Heart left ventricle (tissue), 13 donors: Measurements from ENCODE around the gene YY1AP1.
"Not testable (repeated sequence)": the region's sequence is repeated elsewhere in the genome, so short reads cannot be mapped to it uniquely, and the experiment has no call there.

ENCODE experiments used
- POLR2A ChIP-seq, 2 donors: fragments of 450-650 bp; IDR thresholded peaks; one replicate each; pipeline ENCODE4 v1.6.1; 2017; ENCODE audit warnings: antibody characterized with exemption in 2 of 2, mild to moderate bottlenecking in 2 of 2, moderate library complexity in 2 of 2
- TF ChIP-seq, protein P1 (sequence below), 12 donors: fragments of 200-600 bp; sonication (generic) in 4 of 12; IDR thresholded peaks; one replicate each; pipeline versions ENCODE4 v1.5.0 to v1.8.0; 2018 to 2022; ENCODE audit warnings: antibody characterized with exemption in 12 of 12, mild to moderate bottlenecking in 5 of 12
- donor health status: ischemic (EF 13 %, LVEDD 7.1; RV severe dilation, severe dysfunction).
- donor health status: DM: no; HTN: yes; CAD: no.
- donor health status: DM: no; HTN: no; CAD: no.
- donor health status: ischemic (EF 25% LVEDD 6.9; RV normal size, moderate dysfunction).
- donor health status: ischemic (EF 25% LVEDD 5.7; RV mildly dilated, moderate dysfunction).
- donor health status: ischemic (EF 35%, LVEDD 5.7; RV mildly dilated, moderate dysfunction).
- donor health status: nonischemic (EF 11% LVEDD 7.7; RV severe dilation, severe dysfunction).
- donor health status: DM: yes; HTN: yes; CAD: no.
- donor health status: PGD.
- donor health status: ischemic (EF 29% LVEDD 5.4; RV normal size, mild dysfunction).
- donor health status: nonischemic (EF 23%, LVEDD 6.1; RV moderate dilation, normal function).

DNA sequence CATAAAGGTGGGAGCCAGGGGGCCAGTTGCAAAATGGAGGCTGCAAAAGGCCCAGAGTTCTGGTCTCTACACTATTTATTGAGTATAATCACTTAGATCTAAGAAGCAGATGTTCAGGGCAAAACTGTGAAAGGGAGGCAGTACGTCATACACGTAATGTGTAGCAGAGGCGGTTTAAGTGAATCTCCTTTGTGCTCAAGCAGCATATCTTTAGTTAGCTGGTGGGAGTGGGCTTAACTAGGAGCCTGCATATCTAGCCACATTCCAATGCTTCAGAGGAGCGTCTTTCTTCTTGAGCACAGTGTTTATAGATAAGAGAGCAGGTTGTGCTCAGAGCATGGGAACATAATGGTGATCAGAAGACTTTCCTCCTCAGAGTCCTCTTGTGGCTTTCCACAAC lies 10.5 kb upstream of the YY1AP1 start:
- TF ChIP-seq, protein P1, sequence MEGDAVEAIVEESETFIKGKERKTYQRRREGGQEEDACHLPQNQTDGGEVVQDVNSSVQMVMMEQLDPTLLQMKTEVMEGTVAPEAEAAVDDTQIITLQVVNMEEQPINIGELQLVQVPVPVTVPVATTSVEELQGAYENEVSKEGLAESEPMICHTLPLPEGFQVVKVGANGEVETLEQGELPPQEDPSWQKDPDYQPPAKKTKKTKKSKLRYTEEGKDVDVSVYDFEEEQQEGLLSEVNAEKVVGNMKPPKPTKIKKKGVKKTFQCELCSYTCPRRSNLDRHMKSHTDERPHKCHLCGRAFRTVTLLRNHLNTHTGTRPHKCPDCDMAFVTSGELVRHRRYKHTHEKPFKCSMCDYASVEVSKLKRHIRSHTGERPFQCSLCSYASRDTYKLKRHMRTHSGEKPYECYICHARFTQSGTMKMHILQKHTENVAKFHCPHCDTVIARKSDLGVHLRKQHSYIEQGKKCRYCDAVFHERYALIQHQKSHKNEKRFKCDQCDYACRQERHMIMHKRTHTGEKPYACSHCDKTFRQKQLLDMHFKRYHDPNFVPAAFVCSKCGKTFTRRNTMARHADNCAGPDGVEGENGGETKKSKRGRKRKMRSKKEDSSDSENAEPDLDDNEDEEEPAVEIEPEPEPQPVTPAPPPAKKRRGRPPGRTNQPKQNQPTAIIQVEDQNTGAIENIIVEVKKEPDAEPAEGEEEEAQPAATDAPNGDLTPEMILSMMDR (IDR thresholded peaks at IDR 0.05), result not testable (repeated sequence)
- TF ChIP-seq POLR2A (IDR thresholded peaks at IDR 0.05), result not testable (repeated sequence)
